Measurements from ENCODE around the gene CNOT11.

Gene CNOT11

DNA sequence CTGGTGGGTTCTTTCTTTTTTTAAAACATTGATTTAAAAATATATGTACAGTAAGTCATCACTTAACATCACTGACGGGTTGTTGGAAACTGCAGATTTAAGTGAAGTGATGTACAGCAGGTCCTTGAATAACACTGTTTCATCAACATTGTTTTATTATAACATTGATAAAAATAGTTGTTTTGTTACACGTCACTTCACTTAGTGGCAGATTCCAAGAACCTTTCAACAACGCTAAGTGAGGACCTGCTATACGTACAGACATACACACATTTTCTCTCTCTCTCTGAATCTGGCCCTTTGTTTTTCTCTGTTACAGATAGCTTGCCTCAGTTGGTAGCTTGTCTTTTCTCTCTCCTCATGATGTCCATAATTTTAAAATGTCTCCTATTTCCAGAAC, 9.5 kb downstream of the CNOT11 start:
- TF ChIP-seq, protein P1, sequence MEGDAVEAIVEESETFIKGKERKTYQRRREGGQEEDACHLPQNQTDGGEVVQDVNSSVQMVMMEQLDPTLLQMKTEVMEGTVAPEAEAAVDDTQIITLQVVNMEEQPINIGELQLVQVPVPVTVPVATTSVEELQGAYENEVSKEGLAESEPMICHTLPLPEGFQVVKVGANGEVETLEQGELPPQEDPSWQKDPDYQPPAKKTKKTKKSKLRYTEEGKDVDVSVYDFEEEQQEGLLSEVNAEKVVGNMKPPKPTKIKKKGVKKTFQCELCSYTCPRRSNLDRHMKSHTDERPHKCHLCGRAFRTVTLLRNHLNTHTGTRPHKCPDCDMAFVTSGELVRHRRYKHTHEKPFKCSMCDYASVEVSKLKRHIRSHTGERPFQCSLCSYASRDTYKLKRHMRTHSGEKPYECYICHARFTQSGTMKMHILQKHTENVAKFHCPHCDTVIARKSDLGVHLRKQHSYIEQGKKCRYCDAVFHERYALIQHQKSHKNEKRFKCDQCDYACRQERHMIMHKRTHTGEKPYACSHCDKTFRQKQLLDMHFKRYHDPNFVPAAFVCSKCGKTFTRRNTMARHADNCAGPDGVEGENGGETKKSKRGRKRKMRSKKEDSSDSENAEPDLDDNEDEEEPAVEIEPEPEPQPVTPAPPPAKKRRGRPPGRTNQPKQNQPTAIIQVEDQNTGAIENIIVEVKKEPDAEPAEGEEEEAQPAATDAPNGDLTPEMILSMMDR (conservative IDR thresholded peaks at IDR 0.05; ENCODE audit: low read depth, low read length), result no peak
- no peak overlapping the region for H3K4me3 ChIP-seq (ENCODE audit: low read depth, low read length)
- no peak for DNase-seq (ENCODE audit: low read depth)

DNA sequence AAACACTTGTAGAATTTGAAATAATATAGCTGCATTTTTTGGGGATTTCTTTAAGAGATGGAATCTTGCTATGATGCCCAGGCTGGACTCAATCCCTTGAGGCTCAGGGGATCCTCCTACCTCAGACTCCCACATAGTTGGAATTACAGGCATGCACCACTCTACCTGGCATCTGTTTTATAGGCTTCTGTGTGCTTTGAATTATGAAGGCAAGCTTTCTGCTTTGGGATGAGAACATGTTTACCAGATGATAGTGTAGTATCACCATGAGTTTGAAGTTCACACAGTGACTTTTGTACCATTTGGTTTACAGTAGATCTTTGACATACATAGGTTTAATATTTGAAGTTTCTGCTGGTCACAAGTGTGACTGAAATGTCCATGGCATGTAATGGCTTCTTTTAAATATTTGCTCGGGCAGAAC, 10.7 kb downstream of the CNOT11 start:
- H3K4me3 ChIP-seq (ENCODE audit: low read depth, low read length), result no peak overlapping the region
- TF ChIP-seq, protein P1 (conservative IDR thresholded peaks at IDR 0.05; ENCODE audit: low read depth, low read length), result no peak
- no peak for DNase-seq (ENCODE audit: low read depth)

DNA sequence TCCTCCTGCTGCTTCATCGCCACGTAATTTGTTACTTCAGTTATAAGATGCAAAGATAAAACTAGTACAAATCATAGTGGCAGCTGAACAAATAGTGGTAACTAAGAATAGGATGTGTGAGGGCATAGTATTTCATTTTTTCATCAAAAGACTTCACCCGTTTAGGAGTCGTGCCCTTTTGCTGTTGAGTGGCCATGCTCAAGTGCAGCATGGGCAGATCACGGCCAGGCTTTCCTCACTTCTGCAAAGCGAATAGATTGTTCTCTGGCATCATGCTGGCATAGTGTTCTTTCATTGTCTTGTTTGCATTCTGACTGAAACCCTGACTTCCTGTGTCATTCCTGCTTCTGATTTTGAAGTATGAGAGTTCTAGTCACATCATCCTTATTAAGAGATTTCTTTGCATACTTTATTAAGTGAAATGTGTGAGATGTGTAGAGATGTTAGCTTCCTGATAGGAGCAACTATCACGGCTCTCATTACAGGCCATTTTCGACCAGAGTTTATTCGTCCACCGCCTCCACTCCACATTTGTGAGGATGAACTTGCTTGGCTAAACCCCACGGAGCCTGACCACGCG, 11.8 kb downstream of the CNOT11 start:
- TF ChIP-seq, protein P1 (conservative IDR thresholded peaks at IDR 0.05; ENCODE audit: low read depth, low read length), result no peak
- H3K4me3 ChIP-seq (ENCODE audit: low read depth, low read length), result no peak overlapping the region
- no peak for DNase-seq (ENCODE audit: low read depth)

DNA sequence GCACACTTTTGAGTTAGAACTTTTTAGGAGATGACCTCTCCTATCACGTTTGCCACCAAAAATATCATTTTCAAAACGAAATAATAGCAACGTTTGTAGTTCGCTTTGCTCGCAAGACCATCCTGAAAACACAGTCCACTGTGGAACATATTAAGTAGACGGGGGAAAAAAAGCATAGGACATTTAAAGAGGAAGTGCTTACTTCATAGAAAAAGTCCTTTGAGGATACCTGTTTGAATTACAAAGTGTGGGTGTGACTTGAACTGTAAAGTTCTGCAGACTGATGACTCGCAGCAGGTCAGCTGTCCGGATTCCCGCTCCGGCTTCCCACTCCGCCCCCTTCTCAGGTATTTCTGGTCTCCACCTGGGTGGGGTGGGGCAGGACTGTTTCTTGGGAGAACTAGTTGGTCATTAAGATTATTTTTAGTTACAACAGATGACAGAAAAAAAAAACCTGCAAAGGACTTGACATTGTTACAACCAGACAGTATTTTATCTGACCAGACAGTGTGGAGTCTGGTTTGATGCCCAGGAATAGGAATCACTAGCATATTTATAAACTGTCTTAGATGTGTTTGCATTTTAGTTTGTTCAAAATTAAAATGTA, 13.3 kb downstream of the CNOT11 start:
- no peak overlapping the region for H3K4me3 ChIP-seq (ENCODE audit: low read depth, low read length)
- DNase-seq (ENCODE audit: low read depth), result no peak
- TF ChIP-seq, protein P1 (conservative IDR thresholded peaks at IDR 0.05; ENCODE audit: low read depth, low read length), result no peak

DNA sequence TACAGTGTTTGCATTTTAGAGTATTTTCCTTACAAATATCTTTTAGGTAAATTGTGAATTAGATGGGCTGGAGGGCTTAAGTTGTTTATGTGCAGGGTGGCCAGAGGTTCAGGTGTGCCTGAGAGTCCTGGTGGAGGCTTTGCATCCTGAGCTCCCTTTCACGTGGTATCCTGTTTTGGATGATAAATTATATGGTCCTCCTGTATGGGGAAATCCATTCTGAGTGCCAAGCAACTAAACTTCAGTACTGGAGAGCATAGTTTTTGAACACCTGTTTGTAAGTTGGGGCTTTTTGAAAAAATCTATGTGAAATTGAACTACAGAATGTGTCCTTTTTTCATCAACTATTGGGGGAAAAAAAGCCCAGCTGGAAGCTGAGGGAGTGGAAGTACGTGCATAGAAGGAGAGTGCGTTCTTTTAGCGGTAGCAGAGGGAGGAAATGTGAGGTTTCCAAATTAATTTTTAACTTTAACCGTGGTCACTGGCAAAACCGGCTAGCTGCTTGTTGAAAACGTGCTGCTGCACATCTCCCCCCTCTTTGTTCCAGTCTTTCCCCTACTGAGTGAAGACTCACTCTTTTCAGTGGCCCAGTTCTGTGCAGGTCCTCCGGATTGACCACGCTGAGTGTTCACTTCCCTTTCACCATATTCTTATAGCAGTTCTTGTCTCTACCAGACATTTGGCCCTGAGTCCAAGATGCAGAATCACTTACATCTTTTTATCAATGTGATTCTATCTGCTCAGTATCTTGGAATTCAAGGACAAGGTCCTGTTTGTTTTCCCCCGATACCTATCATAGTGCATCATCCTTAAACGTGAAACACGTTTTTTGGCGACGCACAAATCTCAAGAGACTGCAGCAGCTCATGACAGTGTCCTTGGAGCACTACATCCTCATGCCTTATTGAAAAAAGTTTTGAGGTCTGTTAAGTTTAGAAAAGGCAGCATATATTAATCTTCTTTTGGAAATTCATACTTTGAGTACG, 15.3 kb downstream of the CNOT11 start:
- no peak overlapping the region for H3K4me3 ChIP-seq (ENCODE audit: low read depth, low read length)
- no peak for DNase-seq (ENCODE audit: low read depth)

DNA sequence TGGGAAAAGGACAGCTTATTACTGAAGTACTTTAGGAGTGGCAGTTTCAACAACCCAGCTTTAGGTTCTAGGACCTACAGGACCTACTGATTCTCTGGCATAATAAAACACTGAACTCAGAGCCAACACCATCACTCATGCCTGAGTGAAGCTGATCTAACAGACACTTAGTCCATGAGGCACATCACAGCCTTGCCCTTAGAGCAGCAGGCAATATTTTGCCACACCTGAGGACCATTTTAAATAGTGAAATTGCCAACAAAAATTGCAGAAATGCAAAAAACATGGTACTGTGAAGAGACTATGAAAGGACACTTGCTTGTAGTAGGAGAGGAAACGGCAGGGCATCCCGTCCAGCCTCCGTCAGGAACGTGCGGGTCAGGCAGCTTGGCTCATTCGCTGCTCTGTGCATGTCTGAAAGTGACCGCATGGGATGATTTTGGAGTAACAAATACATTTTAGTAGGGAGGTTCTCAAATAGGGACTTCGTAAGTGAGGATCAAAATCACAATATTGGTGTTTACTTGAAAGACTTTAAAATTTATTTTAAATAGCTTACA, 18.1 kb downstream of the CNOT11 start:
- H3K4me3 ChIP-seq (ENCODE audit: low read depth, low read length), result no peak overlapping the region
- no peak for DNase-seq (ENCODE audit: low read depth)
- TF ChIP-seq, protein P1 (conservative IDR thresholded peaks at IDR 0.05; ENCODE audit: low read depth, low read length), result no peak

More for the DNA sequence above, 15.3 kb downstream of the CNOT11 start:
- TF ChIP-seq, protein P1 (conservative IDR thresholded peaks at IDR 0.05; ENCODE audit: low read depth, low read length), result no peak

Data from choroid plexus epithelial cell (primary cell).